GM12878 (cell line): ENCODE results near the gene LDLRAD4. TPM values are rescaled to one million over a fixed set of nuclear protein-coding genes. Genes with fewer than 3 reads are reported as not detected.

Experiments used
- ATAC-seq: fragments of 200-7000 bp; cut with Tn5 transposase; 3 replicates; pipeline ENCODE4 v1.9.1; 2020; ENCODE audit warnings: mild to moderate bottlenecking, moderate library complexity
- BruUV-seq: library from RNA; stranded (reverse); fragments of 400-500 nt; replicated peaks from 2 replicates; lab custom pipeline; 2021; lab: Mats Ljungman, UMichigan
- CTCF ChIA-PET: fragments of 300-600 bp; sonication (Branson Sonifier 250); formaldehyde crosslinking; extraction: SDS; loops from one replicate; lab custom pipeline; 2021; ENCODE audit warnings: inconsistent platforms; lab: Yijun Ruan, JAX
- POLR2A ChIA-PET: fragments of 350-600 bp; formaldehyde crosslinking; extraction: SDS; loops from one replicate; lab custom pipeline; 2021; ENCODE audit warnings: inconsistent platforms; lab: Charles Lee
- RAD21 ChIA-PET: fragments of 300-600 bp; sonication (Branson Sonifier 250); formaldehyde crosslinking; loops from one replicate; lab custom pipeline; 2023; ENCODE audit warnings: antibody characterized with exemption; ENCODE audit not compliant: unreplicated experiment; lab: Charles Lee
- SMC1A ChIA-PET: fragments of 300-600 bp; sonication (Branson Sonifier 250); formaldehyde crosslinking; loops from one replicate; lab custom pipeline; 2023; ENCODE audit not compliant: unreplicated experiment, uncharacterized antibody; lab: Charles Lee
- DNase-seq: peaks from one replicate; pipeline ENCODE4 v3.0.0-alpha.2; 2011; ENCODE audit warnings: low read depth, low spot score
- FAIRE-seq: peaks from 3 replicates; lab custom pipeline; 2011; peaks lifted over from hg19 to GRCh38; lab: Jason Lieb, UNC
- H2AFZ ChIP-seq: 2 replicates; pipeline ENCODE4 v1.6.0; 2011; ENCODE audit warnings: low read depth, low read length, control low read depth; ENCODE audit not compliant: control insufficient read depth
- H3K27ac ChIP-seq: 2 replicates; pipeline ENCODE4 v1.5.1; 2011; ENCODE audit warnings: control low read depth; ENCODE audit not compliant: control insufficient read depth, insufficient read depth
- H3K27me3 ChIP-seq, 2 experiments: replicated peaks in 1 of 2; 2 replicates each; pipeline versions ENCODE4 v1.6.0 to v1.6.1; 2011; ENCODE audit warnings: low read length in 1 of 2; ENCODE audit not compliant: control insufficient read depth in 2 of 2, insufficient read depth in 2 of 2
- H3K36me3 ChIP-seq, 2 experiments: 2 replicates each; pipeline ENCODE4 v1.5.1; 2011; ENCODE audit warnings: low read length in 1 of 2; ENCODE audit not compliant: control insufficient read depth in 2 of 2, insufficient read depth in 2 of 2
- H3K4me1 ChIP-seq: 2 replicates; pipeline ENCODE4 v1.6.1; 2011; ENCODE audit warnings: mild to moderate bottlenecking, low read length, moderate library complexity, mixed read lengths; ENCODE audit not compliant: control insufficient read depth, insufficient read depth
- H3K4me2 ChIP-seq: 2 replicates; pipeline ENCODE4 v1.6.0; 2011; ENCODE audit warnings: control low read depth; ENCODE audit not compliant: control insufficient read depth, insufficient read depth
- H3K4me3 ChIP-seq: fragments of 200-600 bp; sonication (generic); 2 replicates; pipeline ENCODE4 v1.5.1; 2016
- H3K79me2 ChIP-seq: 2 replicates; pipeline ENCODE4 v1.6.0; 2011; ENCODE audit warnings: low read length; ENCODE audit not compliant: control insufficient read depth, insufficient read depth
- H3K9ac ChIP-seq: 2 replicates; pipeline ENCODE4 v1.8.0; 2011; ENCODE audit warnings: low read length, control low read depth, mixed read lengths; ENCODE audit not compliant: control insufficient read depth, insufficient read depth
- H3K9me3 ChIP-seq: replicated peaks from 3 replicates; pipeline ENCODE4 v1.5.1; 2011; ENCODE audit warnings: mild to moderate bottlenecking, low read length; ENCODE audit not compliant: control insufficient read depth, insufficient read depth
- H4K20me1 ChIP-seq: 2 replicates; pipeline ENCODE4 v1.6.0; 2011; ENCODE audit not compliant: control insufficient read depth, insufficient read depth
- BMI1 ChIP-seq: fragments of 450-650 bp; IDR thresholded peaks from 2 replicates; pipeline ENCODE4 v1.6.1; 2016; ENCODE audit warnings: mild to moderate bottlenecking, moderate library complexity, borderline replicate concordance
- CHD2 ChIP-seq: IDR thresholded peaks from 2 replicates; pipeline ENCODE4 v1.6.1; 2011; ENCODE audit warnings: low read depth, low read length, improper control_type of control experiment, borderline replicate concordance
- RAD51 ChIP-seq: fragments of 450-650 bp; IDR thresholded peaks from 2 replicates; pipeline ENCODE4 v1.6.1; 2016; ENCODE audit warnings: moderate library complexity, mild to moderate bottlenecking, inconsistent platforms
- SIX5 ChIP-seq: IDR thresholded peaks from 2 replicates; pipeline ENCODE4 v1.6.1; 2011; ENCODE audit warnings: mild to moderate bottlenecking, low read depth, low read length, moderate library complexity; ENCODE audit not compliant: severe bottlenecking
- WRNIP1 ChIP-seq: IDR thresholded peaks from 2 replicates; pipeline ENCODE4 v1.6.1; 2011; ENCODE audit warnings: low read depth, low read length, improper control_type of control experiment, borderline replicate concordance
- WGBS: methylation state at CpG from one replicate; pipeline ENCODE4 v1.1.6; 2016; ENCODE audit warnings: low lambda C conversion rate; ENCODE audit not compliant: insufficient replicate concordance, insufficient coverage; ENCODE audit errors: missing lambda C conversion rate; 5-methylcytosine and 5-hydroxymethylcytosine counted together
- in situ Hi-C: fragments of 300-500 bp; cut with MboI; formaldehyde crosslinking; loops from 9 replicates; pipeline ENCODE4 v1.14.3; 2018; ENCODE audit warnings: mixed read lengths
- intact Hi-C: fragments of 100-400 bp; cut with micrococcal nuclease; formaldehyde crosslinking; loops from one replicate; pipeline ENCODE4 v1.14.2; 2022; ENCODE audit not compliant: unreplicated experiment
- polyA plus RNA-seq, 11 experiments: library from polyadenylated mRNA; depleted of rRNA in 4 of 11; unstranded in 6 of 11; stranded (reverse) in 5 of 11; fragments of >200 nt; fragmentation: Nextera tagmentation in 4 of 11; fragmentation: Illumina TruSeq in 1 of 11; extraction: Ambion mirVana in 4 of 11; extraction: Trizol in 1 of 11; gene quantifications; 1 replicate in 1 of 11; 2 replicates in 10 of 11; pipeline versions ENCODE4 v1.2.1 to v1.2.3, GENCODE V29; 2011 to 2016; ENCODE audit warnings: inconsistent platforms in 2 of 11, missing spikeins in 2 of 11, low read depth in 1 of 11
- total RNA-seq, 4 experiments: library from RNA; depleted of rRNA in 3 of 4; stranded (reverse); fragments of >200 nt in 3 of 4; fragmentation: Illumina TruSeq in 1 of 4; extraction: Trizol in 1 of 4; gene quantifications; 2 replicates each; pipeline versions ENCODE4 v1.2.1 to v1.2.3, GENCODE V29; 2013 to 2021
- TF ChIP-seq, protein P1 (sequence below): fragments of 450-650 bp; IDR thresholded peaks from 2 replicates; pipeline ENCODE4 v1.6.1; 2017; ENCODE audit warnings: mild to moderate bottlenecking, moderate library complexity

Gene LDLRAD4
- total and polyA plus RNA-seq, 10 of the 15 experiments (the other 5 are each of a cell fraction or from before 2014, with no cell fraction given) = 2.7 to 16.8 (median 11.2) TPM

DNA sequence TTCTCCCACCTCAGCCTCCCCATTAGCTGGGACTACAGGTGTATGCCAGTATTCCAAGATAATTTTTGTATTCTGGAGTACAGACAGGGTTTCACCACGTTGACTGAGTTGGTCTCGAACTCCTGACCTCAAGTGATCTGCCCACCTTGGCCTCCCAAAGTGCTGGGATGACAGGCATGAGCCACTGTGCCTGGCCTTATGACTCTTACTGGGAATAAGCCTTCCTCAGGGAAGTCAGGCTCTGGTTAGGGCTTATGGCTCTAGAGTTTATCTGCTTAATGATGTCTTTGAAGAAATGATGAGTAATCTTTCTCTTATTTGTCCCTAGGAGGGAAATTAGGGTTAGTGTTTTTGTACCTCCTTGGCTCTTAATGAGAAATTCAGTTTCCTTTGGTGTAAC lies 320.1 kb downstream of the LDLRAD4 start:
- H3K27me3 ChIP-seq = peaks cover 0 to 2% of the 10 kb centered on the region in 2 experiments; a peak in 2 of 4 replicates
- H3K36me3 ChIP-seq = no peaks in the 10 kb centered on the region
- ChIA-PET CTCF (interaction anchor here (0.7 to 1.7 kb wide), 3 partner anchors 8 to 322 kb away, joined by 4 to 6 read pairs (median 5); no protein-coding TSS in a partner anchor), POLR2A (interaction anchor here (0.7 kb wide), 1 partner anchor 120 kb away, joined by 3 read pairs; no protein-coding TSS in a partner anchor), RAD21 (interaction anchor here (1.1 to 1.2 kb wide), 2 partner anchors 8 to 11 kb away, joined by 3 read pairs; no protein-coding TSS in a partner anchor), SMC1A (interaction anchor here (0.7 to 1.4 kb wide), 3 partner anchors 9 to 216 kb away, joined by 3 to 5 read pairs (median 3); no protein-coding TSS in a partner anchor)
- in situ Hi-C loops (no loop called here), intact Hi-C loops (loop anchor here (10.0 kb wide), 1 partner anchor 324 kb away; the partner anchor contains the start of gene LDLRAD4)
- WGBS = 0% methylated on average over 2 of the region's 2 CpGs
- no peaks in the 10 kb centered on the region; the same call in 1 of the 2 replicates for H3K4me1 ChIP-seq
- no peak overlapping the region for H3K9ac ChIP-seq
- FAIRE-seq (no peak), ATAC-seq (no peak), DNase-seq (no peak)
- no peak overlapping the region for H3K27ac ChIP-seq
- no peak overlapping the region for H3K4me2 ChIP-seq
- H4K20me1 ChIP-seq = no peaks in the 10 kb centered on the region
- no peak overlapping the region for H3K4me3 ChIP-seq
- TF ChIP-seq, protein P1, sequence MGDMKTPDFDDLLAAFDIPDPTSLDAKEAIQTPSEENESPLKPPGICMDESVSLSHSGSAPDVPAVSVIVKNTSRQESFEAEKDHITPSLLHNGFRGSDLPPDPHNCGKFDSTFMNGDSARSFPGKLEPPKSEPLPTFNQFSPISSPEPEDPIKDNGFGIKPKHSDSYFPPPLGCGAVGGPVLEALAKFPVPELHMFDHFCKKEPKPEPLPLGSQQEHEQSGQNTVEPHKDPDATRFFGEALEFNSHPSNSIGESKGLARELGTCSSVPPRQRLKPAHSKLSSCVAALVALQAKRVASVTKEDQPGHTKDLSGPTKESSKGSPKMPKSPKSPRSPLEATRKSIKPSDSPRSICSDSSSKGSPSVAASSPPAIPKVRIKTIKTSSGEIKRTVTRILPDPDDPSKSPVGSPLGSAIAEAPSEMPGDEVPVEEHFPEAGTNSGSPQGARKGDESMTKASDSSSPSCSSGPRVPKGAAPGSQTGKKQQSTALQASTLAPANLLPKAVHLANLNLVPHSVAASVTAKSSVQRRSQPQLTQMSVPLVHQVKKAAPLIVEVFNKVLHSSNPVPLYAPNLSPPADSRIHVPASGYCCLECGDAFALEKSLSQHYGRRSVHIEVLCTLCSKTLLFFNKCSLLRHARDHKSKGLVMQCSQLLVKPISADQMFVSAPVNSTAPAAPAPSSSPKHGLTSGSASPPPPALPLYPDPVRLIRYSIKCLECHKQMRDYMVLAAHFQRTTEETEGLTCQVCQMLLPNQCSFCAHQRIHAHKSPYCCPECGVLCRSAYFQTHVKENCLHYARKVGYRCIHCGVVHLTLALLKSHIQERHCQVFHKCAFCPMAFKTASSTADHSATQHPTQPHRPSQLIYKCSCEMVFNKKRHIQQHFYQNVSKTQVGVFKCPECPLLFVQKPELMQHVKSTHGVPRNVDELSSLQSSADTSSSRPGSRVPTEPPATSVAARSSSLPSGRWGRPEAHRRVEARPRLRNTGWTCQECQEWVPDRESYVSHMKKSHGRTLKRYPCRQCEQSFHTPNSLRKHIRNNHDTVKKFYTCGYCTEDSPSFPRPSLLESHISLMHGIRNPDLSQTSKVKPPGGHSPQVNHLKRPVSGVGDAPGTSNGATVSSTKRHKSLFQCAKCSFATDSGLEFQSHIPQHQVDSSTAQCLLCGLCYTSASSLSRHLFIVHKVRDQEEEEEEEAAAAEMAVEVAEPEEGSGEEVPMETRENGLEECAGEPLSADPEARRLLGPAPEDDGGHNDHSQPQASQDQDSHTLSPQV = no peak
- TF ChIP-seq SIX5 = no peak
- no peak for TF ChIP-seq WRNIP1
- no peak for TF ChIP-seq RAD51
- no peak for TF ChIP-seq BMI1
- TF ChIP-seq CHD2 = no peak
- no peaks in the 10 kb centered on the region for H3K9me3 ChIP-seq
- H2AFZ ChIP-seq = no peak overlapping the region
- no TSS peak for BruUV-seq
- H3K79me2 ChIP-seq = no peaks in the 10 kb centered on the region
